ENCODE measurements around the gene GABRG3.

GABRG3 gene

DNA sequence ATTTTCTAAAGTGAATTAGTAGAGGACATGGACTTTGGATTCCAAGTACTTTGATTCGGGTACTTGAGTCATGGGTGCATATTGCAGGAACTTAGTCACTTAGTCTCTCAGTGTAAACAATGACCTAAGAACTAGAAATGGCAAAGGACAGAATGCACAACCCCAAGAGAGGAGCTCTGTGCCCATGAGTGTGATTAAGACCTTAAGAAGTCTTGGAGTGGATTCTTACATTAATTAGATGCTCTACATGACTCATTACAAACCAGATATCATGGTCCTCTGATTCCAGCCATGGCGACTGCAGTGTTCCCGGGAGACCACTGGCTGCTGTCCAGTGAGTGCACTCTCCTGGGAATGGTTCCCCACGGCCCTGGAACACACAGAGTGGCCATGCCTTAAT is 251.5 kb downstream of the GABRG3 start:
- TF ChIP-seq, protein P1, sequence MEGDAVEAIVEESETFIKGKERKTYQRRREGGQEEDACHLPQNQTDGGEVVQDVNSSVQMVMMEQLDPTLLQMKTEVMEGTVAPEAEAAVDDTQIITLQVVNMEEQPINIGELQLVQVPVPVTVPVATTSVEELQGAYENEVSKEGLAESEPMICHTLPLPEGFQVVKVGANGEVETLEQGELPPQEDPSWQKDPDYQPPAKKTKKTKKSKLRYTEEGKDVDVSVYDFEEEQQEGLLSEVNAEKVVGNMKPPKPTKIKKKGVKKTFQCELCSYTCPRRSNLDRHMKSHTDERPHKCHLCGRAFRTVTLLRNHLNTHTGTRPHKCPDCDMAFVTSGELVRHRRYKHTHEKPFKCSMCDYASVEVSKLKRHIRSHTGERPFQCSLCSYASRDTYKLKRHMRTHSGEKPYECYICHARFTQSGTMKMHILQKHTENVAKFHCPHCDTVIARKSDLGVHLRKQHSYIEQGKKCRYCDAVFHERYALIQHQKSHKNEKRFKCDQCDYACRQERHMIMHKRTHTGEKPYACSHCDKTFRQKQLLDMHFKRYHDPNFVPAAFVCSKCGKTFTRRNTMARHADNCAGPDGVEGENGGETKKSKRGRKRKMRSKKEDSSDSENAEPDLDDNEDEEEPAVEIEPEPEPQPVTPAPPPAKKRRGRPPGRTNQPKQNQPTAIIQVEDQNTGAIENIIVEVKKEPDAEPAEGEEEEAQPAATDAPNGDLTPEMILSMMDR (IDR thresholded peaks at IDR 0.05; ENCODE audit: low read depth, low read length, missing control alignments) = no peak
- DNase-seq (ENCODE audit: extremely low read depth, low read depth) = peak; percentile 0
- no peak overlapping the region for H3K4me3 ChIP-seq (replicated peaks; ENCODE audit: low read depth, low read length)

DNA sequence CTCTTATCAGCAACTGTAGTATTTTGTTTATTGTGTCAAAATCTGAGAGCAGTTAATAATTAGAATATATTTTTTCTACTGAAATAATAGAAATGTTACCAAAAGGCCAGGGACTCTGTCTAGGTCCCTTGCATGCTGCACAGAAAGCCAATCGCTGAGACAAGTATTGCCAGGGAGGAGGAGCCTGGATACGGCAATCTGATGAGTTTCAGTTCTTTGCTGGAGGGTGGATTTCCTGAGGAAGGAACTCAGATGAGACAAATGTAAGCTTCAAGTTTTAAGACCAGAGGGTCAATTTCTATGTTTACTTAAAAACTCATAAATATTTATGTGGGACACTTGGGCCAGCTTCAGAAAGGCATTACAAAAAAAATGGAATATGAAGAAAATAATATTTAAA is 252.2 kb downstream of the GABRG3 start:
- no peak for DNase-seq (ENCODE audit: extremely low read depth, low read depth)
- no peak overlapping the region for H3K4me3 ChIP-seq (replicated peaks; ENCODE audit: low read depth, low read length)
- TF ChIP-seq, protein P1 (IDR thresholded peaks at IDR 0.05; ENCODE audit: low read depth, low read length, missing control alignments) = no peak

DNA sequence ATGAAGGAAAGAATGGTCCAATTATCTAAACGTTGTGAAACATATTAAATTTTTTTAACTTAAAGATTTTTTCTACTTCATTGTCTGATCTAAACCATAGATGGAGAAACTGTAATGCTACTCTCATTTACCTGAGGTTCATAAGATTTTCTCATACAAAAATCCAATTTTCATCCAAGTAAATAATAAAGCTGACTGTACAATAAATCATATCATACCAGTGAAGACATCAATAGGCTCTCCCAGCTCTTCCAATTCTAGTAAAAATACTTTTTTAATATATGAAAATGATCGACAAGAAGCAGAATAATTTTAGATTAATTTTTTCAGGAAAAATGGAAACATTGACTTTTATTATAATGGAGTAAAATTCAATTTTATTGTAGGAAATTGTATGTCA is 260.8 kb downstream of the GABRG3 start:
- DNase-seq (ENCODE audit: extremely low read depth, low read depth) = no peak
- no peak overlapping the region for H3K4me3 ChIP-seq (replicated peaks; ENCODE audit: low read depth, low read length)
- TF ChIP-seq, protein P1 (IDR thresholded peaks at IDR 0.05; ENCODE audit: low read depth, low read length, missing control alignments) = no peak

DNA sequence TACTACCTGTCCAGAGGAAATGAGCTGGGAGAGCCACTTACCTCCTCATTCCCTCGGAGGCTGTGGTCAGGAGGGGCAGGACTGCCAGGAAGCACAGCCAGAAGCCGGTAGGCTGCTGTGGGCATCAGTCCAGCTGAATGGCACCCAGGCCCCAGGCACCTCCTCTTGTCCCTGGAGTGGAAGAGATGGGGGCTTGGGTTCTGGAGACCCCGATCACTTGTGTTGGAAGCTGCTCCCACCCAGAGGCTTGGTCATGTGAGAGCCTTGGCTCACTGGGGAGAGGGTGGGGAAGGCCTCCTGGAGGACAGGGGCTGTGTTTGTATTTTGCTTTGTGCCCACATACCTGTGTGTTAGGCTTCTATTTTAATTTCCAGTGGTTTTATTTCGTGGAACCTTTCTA is 261.9 kb downstream of the GABRG3 start:
- DNase-seq (ENCODE audit: extremely low read depth, low read depth) = no peak
- H3K4me3 ChIP-seq (replicated peaks; ENCODE audit: low read depth, low read length) = no peak overlapping the region
- TF ChIP-seq, protein P1 (IDR thresholded peaks at IDR 0.05; ENCODE audit: low read depth, low read length, missing control alignments) = no peak

DNA sequence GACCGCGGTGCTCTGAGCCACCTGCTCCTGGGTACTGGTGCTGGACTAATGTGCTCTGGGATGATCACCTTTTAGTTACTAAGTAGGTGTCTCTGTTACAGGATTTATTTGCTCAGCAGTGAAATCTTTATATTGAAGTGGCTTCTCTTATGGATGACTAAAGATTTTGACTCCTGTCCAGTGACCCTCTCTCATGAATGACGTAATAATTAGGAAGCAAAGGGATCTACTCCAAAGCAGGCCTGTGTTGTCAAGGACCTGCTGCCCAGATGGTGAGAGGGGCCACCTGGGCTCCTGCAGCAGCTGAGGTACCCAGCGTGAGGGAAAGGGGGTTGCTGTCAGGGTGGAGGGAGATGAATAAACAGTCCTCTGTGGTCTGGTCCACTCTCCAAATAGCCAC is 263.6 kb downstream of the GABRG3 start:
- no peak for DNase-seq (ENCODE audit: extremely low read depth, low read depth)
- TF ChIP-seq, protein P1 (IDR thresholded peaks at IDR 0.05; ENCODE audit: low read depth, low read length, missing control alignments) = no peak
- no peak overlapping the region for H3K4me3 ChIP-seq (replicated peaks; ENCODE audit: low read depth, low read length)

DNA sequence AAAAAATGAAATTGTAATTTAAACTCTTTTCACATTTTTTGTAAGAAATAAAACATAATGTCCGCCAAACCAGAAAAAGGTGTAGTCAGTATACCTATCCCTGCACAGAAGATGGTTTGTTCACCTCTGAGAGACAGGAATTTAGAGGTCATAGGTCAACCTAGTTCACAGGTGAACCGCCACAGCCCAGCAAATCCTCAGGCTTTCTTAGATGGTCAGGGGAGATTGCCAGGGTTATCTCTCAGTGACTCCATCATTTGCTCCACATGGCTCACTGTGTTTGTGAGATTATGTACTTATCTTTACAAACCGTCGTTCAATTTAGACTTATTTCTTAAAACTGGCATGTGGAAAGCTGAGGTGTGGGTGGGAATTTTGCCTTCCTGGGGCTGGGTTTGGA is 264.2 kb downstream of the GABRG3 start:
- no peak for DNase-seq (ENCODE audit: extremely low read depth, low read depth)
- TF ChIP-seq, protein P1 (IDR thresholded peaks at IDR 0.05; ENCODE audit: low read depth, low read length, missing control alignments) = no peak
- H3K4me3 ChIP-seq (replicated peaks; ENCODE audit: low read depth, low read length) = no peak overlapping the region

DNA sequence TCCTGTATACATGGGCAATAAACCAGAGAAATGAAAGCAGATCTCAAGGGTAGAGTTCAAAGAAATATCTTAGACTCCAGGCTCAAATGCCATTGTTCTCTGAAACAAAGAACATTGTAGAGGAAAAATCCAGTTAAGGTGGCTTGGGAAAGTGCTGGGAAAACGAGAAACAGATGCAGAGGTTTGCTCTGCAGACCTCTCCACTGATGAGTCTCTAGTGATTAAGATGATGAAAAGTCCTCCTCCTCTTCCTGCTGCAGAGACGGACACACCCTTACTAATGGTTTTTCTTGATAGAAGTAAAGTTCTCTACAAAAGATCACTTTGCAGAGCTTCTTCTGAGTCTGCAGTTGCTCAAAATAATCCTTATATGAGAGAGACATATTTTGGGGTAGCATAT is 264.7 kb downstream of the GABRG3 start:
- TF ChIP-seq, protein P1 (IDR thresholded peaks at IDR 0.05; ENCODE audit: low read depth, low read length, missing control alignments) = no peak
- DNase-seq (ENCODE audit: extremely low read depth, low read depth) = no peak

More for the DNA sequence above, 264.7 kb downstream of the GABRG3 start:
- no peak overlapping the region for H3K4me3 ChIP-seq (replicated peaks; ENCODE audit: low read depth, low read length)
